SU-DHL-6 (cell line): ENCODE measurements around the gene STPG3.
"Not testable (repeated sequence)": the region's sequence is repeated elsewhere in the genome, so short reads cannot be mapped to it uniquely, and the experiment has no call there.

Experiments used
- H2AFZ ChIP-seq: fragments of 200-600 bp; sonication (generic); 2 replicates; pipeline ENCODE4 v1.6.1; 2014; ENCODE audit warnings: low read depth, mild to moderate bottlenecking, moderate library complexity, mixed read lengths, antibody characterized with exemption, low read length; ENCODE audit not compliant: severe bottlenecking
- H3F3A ChIP-seq: fragments of 200-600 bp; shearing (Covaris generic); 2 replicates; pipeline ENCODE4 v1.6.0; 2016; ENCODE audit warnings: antibody characterized with exemption, mild to moderate bottlenecking; ENCODE audit not compliant: insufficient read depth
- H3K27ac ChIP-seq: fragments of 200-600 bp; sonication (generic); 2 replicates; pipeline ENCODE4 v1.5.1; 2016; ENCODE audit warnings: low read depth, mild to moderate bottlenecking, low read length, moderate library complexity, mixed read lengths
- H3K27me3 ChIP-seq: fragments of 200-600 bp; sonication (generic), shearing (Covaris generic); 2 replicates; pipeline ENCODE4 v1.6.0; 2014; ENCODE audit warnings: mild to moderate bottlenecking, low read length
- H3K36me3 ChIP-seq: fragments of 200-600 bp; sonication (generic); 2 replicates; pipeline ENCODE4 v1.6.1; 2014; ENCODE audit warnings: mild to moderate bottlenecking, low read length, mixed read lengths
- H3K4me2 ChIP-seq: fragments of 300-600, 200-600 bp; shearing (Covaris generic), sonication (generic); 2 replicates; pipeline ENCODE4 v1.6.0; 2014; ENCODE audit warnings: low read length, low read depth, mild to moderate bottlenecking; ENCODE audit not compliant: poor library complexity, severe bottlenecking
- H3K4me3 ChIP-seq: fragments of 200-600 bp; sonication (generic); 2 replicates; pipeline ENCODE4 v1.5.1; 2014; ENCODE audit warnings: antibody characterized with exemption, low read length, mild to moderate bottlenecking, mixed read lengths; ENCODE audit not compliant: insufficient read depth, poor library complexity, severe bottlenecking
- H3K79me2 ChIP-seq: fragments of 200-600 bp; sonication (generic); 2 replicates; pipeline ENCODE4 v1.6.1; 2014; ENCODE audit warnings: mild to moderate bottlenecking, low read length, moderate library complexity; ENCODE audit not compliant: insufficient read depth
- H3K9ac ChIP-seq: fragments of 200-600 bp; sonication (generic); 2 replicates; pipeline ENCODE4 v1.7.0; 2014; ENCODE audit warnings: mild to moderate bottlenecking, low read length
- H3K9me2 ChIP-seq: fragments of 200-600 bp; sonication (generic); replicated peaks from 2 replicates; pipeline ENCODE4 v1.6.1; 2014; ENCODE audit warnings: low read length; ENCODE audit not compliant: insufficient read depth
- H3K9me3 ChIP-seq: fragments of 200-600 bp; sonication (generic); 2 replicates; pipeline ENCODE4 v1.6.1; 2014; ENCODE audit warnings: low read length, mixed read lengths; ENCODE audit not compliant: insufficient read depth
- H4K20me1 ChIP-seq: fragments of 200-600 bp; sonication (generic); 2 replicates; pipeline ENCODE4 v1.6.1; 2014; ENCODE audit warnings: low read depth, mild to moderate bottlenecking, antibody characterized with exemption, low read length, moderate library complexity, mixed read lengths
- EZH2phosphoT487 ChIP-seq: fragments of 200-600 bp; sonication (generic), shearing (Covaris generic); conservative IDR thresholded peaks from 2 replicates; pipeline ENCODE4 v1.6.1; 2018; ENCODE audit warnings: mild to moderate bottlenecking, antibody characterized with exemption, low read length, moderate library complexity, mixed read lengths
- TF ChIP-seq, protein P1 (sequence below): fragments of 200-600 bp; sonication (generic); IDR thresholded peaks from one replicate; pipeline ENCODE4 v1.5.1; 2017; ENCODE audit warnings: antibody characterized with exemption, mild to moderate bottlenecking, low read length, moderate library complexity; ENCODE audit not compliant: insufficient read depth, poor library complexity, severe bottlenecking

Gene STPG3

DNA sequence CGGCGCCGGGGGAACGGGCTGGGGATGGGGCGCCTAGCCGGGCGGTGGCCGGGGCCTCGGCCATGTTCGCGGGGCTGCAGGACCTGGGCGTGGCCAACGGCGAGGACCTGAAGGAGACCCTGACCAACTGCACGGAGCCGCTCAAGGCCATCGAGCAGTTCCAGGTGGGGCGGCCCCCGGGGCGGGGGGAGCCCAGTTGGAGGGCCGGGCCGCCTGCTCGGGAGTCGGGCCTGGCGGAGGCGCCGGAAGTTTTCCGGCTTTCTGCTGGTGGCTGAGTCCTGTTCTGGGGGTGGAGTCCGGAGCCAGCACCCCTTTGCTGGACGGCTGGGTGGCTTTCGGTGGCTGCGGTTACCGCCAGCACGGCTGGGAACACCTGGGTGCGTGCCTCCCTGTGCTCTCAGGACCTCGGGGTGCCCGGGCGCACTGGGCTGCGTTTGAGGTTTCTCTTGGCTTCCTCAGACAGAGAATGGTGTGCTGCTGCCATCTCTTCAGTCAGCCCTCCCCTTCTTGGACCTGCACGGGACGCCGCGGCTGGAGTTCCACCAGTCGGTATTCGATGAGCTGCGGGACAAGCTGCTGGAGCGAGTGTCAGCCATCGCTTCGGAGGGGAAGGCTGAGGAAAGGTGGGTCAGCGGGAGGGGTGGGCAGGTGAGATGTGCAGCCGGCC is 4.5 kb downstream of the STPG3 start:
- Histone ChIP-seq H3F3A (no peaks in the 10 kb centered on the region), H3K9me3 (no peaks in the 10 kb centered on the region), H3K9ac (peak overlapping the region; percentile 100), H3K9me2 (no peaks in the 10 kb centered on the region), H3K36me3 (no peaks in the 10 kb centered on the region), H3K27ac (peak overlapping the region; percentile 69), H3K27me3 (no peaks in the 10 kb centered on the region), H4K20me1 (no peaks in the 10 kb centered on the region), H3K4me3 (peak overlapping the region; percentile 99), H3K79me2 (peaks cover 15% of the 10 kb centered on the region), H3K4me2 (peak overlapping the region; percentile 96), H2AFZ (peak overlapping the region; percentile 84)
- TF ChIP-seq, protein P1, sequence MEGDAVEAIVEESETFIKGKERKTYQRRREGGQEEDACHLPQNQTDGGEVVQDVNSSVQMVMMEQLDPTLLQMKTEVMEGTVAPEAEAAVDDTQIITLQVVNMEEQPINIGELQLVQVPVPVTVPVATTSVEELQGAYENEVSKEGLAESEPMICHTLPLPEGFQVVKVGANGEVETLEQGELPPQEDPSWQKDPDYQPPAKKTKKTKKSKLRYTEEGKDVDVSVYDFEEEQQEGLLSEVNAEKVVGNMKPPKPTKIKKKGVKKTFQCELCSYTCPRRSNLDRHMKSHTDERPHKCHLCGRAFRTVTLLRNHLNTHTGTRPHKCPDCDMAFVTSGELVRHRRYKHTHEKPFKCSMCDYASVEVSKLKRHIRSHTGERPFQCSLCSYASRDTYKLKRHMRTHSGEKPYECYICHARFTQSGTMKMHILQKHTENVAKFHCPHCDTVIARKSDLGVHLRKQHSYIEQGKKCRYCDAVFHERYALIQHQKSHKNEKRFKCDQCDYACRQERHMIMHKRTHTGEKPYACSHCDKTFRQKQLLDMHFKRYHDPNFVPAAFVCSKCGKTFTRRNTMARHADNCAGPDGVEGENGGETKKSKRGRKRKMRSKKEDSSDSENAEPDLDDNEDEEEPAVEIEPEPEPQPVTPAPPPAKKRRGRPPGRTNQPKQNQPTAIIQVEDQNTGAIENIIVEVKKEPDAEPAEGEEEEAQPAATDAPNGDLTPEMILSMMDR: no peak
- no peak for TF ChIP-seq EZH2phosphoT487

DNA sequence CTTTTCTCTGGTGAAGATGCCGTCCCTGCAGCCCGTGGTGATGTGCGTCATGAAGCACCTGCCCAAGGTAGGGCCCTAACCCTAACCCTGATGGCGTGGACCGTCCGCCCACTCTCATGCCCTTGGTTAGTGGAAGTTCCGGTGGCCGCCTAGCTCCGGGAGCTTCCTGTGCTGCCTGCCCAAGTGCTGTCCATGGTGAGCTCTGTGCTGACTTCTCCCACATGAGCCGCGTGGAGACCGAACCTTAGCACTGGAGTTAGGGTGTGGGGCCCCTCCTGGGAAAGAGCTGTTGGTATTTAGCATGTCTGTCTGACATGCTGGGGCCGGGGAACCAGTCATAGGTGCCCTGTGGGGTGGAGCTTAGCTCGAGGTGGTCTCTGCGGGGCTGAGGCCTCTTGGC is 5.3 kb downstream of the STPG3 start:
- Histone ChIP-seq H2AFZ (no peak overlapping the region), H3K27me3 (no peaks in the 10 kb centered on the region), H3F3A (no peaks in the 10 kb centered on the region), H3K36me3 (no peaks in the 10 kb centered on the region), H3K79me2 (peaks cover 15% of the 10 kb centered on the region), H4K20me1 (no peaks in the 10 kb centered on the region), H3K27ac (no peak overlapping the region), H3K9ac (peak overlapping the region; percentile 100), H3K4me2 (peak overlapping the region; percentile 96), H3K9me2 (no peaks in the 10 kb centered on the region), H3K4me3 (peak overlapping the region; percentile 99), H3K9me3 (no peaks in the 10 kb centered on the region)
- TF ChIP-seq, protein P1: no peak
- no peak for TF ChIP-seq EZH2phosphoT487

DNA sequence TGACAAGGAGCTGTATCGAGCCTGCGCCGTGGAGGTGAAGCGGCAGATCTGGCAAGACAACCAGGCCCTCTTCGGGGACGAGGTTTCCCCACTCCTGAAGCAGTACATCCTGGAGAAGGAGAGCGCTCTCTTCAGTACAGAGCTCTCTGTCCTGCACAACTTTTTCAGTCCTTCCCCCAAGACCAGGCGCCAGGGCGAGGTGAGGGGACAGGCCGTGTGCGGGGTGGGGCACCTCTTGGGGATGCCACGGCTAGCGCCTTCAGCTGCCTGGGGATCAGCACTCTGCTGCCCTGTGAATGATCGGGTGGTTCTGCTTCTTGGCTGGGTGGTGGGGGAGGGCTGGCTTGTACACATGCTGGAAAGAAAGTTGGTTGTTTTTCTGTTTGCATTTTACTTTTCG is 5.8 kb downstream of the STPG3 start:
- peaks cover 15% of the 10 kb centered on the region for H3K79me2 ChIP-seq
- no peaks in the 10 kb centered on the region for H3F3A ChIP-seq
- no peaks in the 10 kb centered on the region for H3K36me3 ChIP-seq
- TF ChIP-seq, protein P1: no peak
- no peak for TF ChIP-seq EZH2phosphoT487
- no peaks in the 10 kb centered on the region for H3K27me3 ChIP-seq
- H4K20me1 ChIP-seq: no peaks in the 10 kb centered on the region
- no peak overlapping the region for H3K4me3 ChIP-seq
- no peak overlapping the region for H3K27ac ChIP-seq
- H2AFZ ChIP-seq: no peak overlapping the region
- no peaks in the 10 kb centered on the region for H3K9me3 ChIP-seq
- H3K4me2 ChIP-seq: no peak overlapping the region
- H3K9me2 ChIP-seq: no peaks in the 10 kb centered on the region
- no peak overlapping the region for H3K9ac ChIP-seq

DNA sequence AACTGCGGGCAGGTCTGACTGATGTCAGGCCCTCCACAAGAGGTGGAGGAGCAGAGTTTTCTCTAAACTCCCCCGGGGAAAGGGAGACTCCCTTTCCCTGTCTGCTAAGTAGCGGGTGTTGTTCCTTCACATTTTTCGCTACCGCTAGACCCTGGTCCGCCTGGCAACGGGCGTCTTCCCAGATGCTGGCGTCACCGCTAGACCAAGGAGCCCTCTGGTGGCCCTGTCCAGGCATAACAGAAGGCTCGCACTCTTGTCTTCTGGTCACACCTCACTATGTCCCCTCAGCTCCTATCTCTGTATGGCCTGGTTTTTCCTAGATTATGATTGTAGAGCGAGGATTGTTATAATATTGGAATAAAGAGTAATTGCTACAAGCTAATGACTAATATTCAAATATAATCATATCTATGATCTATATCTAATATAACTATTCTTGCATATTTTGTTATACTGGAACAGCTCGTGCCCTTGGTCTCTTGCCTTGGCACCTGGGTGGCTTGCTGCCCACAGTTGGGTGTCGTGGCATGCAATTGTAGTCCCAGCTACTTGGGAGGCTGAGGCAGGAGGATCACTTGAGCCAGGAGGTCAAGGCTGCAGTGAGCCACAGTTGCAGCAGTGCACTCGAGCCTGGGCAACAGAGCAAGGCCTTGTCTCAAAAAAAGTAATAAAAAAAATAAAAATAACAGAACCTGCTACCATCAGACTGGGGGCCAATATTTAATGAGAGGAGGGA is 11.3 kb downstream of the STPG3 start:
- not testable (repeated sequence) for H3K4me2 ChIP-seq, H3K9ac ChIP-seq, H3K9me3 ChIP-seq, H3F3A ChIP-seq, H3K4me3 ChIP-seq, H3K9me2 ChIP-seq, H3K27ac ChIP-seq, H3K36me3 ChIP-seq, H2AFZ ChIP-seq, H4K20me1 ChIP-seq, H3K27me3 ChIP-seq, H3K79me2 ChIP-seq
